Uterus (tissue), 4 donors: ENCODE data around the gene SLC6A9. TPM values are rescaled to one million over a fixed set of nuclear protein-coding genes. Genes with fewer than 3 reads are reported as not detected.

Experiments
- DNase-seq, 2 donors: peaks; one replicate each; pipeline ENCODE4 v3.0.0-alpha.2; 2019 to 2020
- H3K27ac ChIP-seq, 2 donors: fragments of 200-600 bp; sonication (generic); 1 replicate in 1 of 2; 2 replicates in 1 of 2; pipeline ENCODE4 v1.5.1; 2016 to 2018
- H3K27me3 ChIP-seq, 2 donors: fragments of 200-600 bp; sonication (generic); one replicate each; pipeline ENCODE4 v1.5.1; 2018 to 2019; ENCODE audit warnings: control low read depth in 1 of 2
- H3K36me3 ChIP-seq, 2 donors: fragments of 200-600 bp; sonication (generic); one replicate each; pipeline ENCODE4 v1.5.1; 2019; ENCODE audit warnings: control low read depth in 1 of 2
- H3K4me1 ChIP-seq, 2 donors: fragments of 200-600 bp; sonication (generic); one replicate each; pipeline ENCODE4 v1.5.1; 2018 to 2019; ENCODE audit warnings: control low read depth in 1 of 2
- H3K4me3 ChIP-seq, 2 donors: fragments of 200-600 bp; sonication (generic); 1 replicate in 1 of 2; 2 replicates in 1 of 2; pipeline ENCODE4 v1.5.1; 2018 to 2019; ENCODE audit warnings: mild to moderate bottlenecking in 1 of 2
- H3K9me3 ChIP-seq, 2 donors: fragments of 200-600 bp; sonication (generic); one replicate each; pipeline ENCODE4 v1.5.1; 2019; ENCODE audit warnings: control low read depth in 1 of 2
- POLR2A ChIP-seq, 2 donors: fragments of 450-650 bp; IDR thresholded peaks; one replicate each; pipeline ENCODE4 v1.6.1; 2016; ENCODE audit warnings: antibody characterized with exemption in 2 of 2, mild to moderate bottlenecking in 1 of 2, moderate library complexity in 1 of 2
- intact Hi-C: fragments of 100-400 bp; cut with DNase I; formaldehyde crosslinking; loops from one replicate; pipeline ENCODE4 v1.15.1; 2023; ENCODE audit warnings: low total_unique reads
- total RNA-seq, 4 donors: library from RNA; depleted of rRNA in 3 of 4; stranded (reverse); fragments of >200 nt in 3 of 4; gene quantifications; one replicate each; pipeline versions ENCODE4 v1.1.0 to v1.2.4, GENCODE V29; 2014 to 2023
- TF ChIP-seq, protein P1 (sequence below), 4 experiments: fragments of 200-600 bp in 2 of 4; fragments of 450-650 bp in 2 of 4; sonication (generic) in 2 of 4; IDR thresholded peaks; one replicate each; pipeline ENCODE4 v1.5.1; 2016 to 2019; ENCODE audit warnings: antibody characterized with exemption in 4 of 4, mild to moderate bottlenecking in 2 of 4, moderate library complexity in 1 of 4
- donor health status: DM: yes; HTN: yes; CAD: no.

The SLC6A9 gene
- total RNA-seq, 4 donors from 2014 or later, result 4.6 to 30.9 (median 17.4) TPM

DNA sequence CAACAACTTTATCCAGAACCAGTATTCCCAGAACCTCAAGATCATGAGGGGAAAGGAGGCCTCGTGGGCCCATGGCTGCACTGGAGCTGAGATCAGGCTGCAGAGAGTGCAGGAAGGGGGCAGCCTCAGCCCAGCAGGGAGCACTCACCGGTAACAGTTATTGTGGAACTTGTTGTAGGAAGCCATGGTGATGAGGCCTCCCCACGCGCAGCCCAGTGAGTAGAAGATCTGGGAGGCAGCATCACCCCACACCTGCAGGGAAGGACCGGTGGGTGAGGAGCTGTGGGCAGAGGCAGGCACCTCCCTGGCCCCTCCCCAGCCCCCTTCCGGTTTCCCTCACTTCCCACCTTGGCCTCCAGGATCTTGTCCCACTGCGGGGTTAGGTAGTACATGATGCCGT lies 29.1 kb downstream of the SLC6A9 start:
- no peak overlapping the region for H3K4me3 ChIP-seq
- TF ChIP-seq, protein P1, sequence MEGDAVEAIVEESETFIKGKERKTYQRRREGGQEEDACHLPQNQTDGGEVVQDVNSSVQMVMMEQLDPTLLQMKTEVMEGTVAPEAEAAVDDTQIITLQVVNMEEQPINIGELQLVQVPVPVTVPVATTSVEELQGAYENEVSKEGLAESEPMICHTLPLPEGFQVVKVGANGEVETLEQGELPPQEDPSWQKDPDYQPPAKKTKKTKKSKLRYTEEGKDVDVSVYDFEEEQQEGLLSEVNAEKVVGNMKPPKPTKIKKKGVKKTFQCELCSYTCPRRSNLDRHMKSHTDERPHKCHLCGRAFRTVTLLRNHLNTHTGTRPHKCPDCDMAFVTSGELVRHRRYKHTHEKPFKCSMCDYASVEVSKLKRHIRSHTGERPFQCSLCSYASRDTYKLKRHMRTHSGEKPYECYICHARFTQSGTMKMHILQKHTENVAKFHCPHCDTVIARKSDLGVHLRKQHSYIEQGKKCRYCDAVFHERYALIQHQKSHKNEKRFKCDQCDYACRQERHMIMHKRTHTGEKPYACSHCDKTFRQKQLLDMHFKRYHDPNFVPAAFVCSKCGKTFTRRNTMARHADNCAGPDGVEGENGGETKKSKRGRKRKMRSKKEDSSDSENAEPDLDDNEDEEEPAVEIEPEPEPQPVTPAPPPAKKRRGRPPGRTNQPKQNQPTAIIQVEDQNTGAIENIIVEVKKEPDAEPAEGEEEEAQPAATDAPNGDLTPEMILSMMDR (IDR thresholded peaks at IDR 0.05), result no peak
- no peak for TF ChIP-seq POLR2A (IDR thresholded peaks at IDR 0.05)
- no peaks in the 10 kb centered on the region for H3K9me3 ChIP-seq
- no peaks in the 10 kb centered on the region for H3K4me1 ChIP-seq
- no peaks in the 10 kb centered on the region for H3K36me3 ChIP-seq
- no peaks in the 10 kb centered on the region for H3K27me3 ChIP-seq
- intact Hi-C loops, result no loop called here
- no peak for DNase-seq
- no peak overlapping the region for H3K27ac ChIP-seq

- H3K36me3 ChIP-seq, result no peaks in the 10 kb centered on the region
Observed at GRCh38 chr1:44000122-44000665, 31.1 kb downstream of the SLC6A9 start.

DNA sequence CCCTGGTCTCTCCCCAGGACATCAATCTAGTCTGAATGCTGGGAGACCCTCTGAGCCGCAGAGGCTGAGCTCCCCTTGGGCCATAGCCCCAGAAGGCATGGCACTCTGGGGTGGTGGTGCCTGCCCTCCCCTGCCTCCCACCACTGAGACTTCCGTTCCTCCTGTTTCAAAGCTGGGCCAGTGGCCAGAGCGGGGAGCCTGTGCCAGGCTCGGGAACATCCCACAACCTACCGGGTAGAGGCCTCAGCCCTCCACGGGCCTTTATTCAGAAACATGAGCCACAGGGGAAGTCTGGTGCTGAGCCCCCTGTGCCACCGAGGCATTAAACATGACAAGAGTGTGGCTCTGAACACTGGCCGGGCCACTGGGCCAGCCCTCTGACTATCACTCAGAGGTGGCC lies 31.8 kb downstream of the SLC6A9 start:
- Histone ChIP-seq H3K36me3 (no peaks in the 10 kb centered on the region), H3K27ac (no peak overlapping the region), H3K9me3 (no peaks in the 10 kb centered on the region), H3K4me1 (no peaks in the 10 kb centered on the region), H3K4me3 (no peak overlapping the region), H3K27me3 (no peaks in the 10 kb centered on the region)
- no peak for DNase-seq
- intact Hi-C loops, result no loop called here
- TF ChIP-seq POLR2A (IDR thresholded peaks at IDR 0.05), result no peak

More at GRCh38 chr1:44000122-44000665, 31.1 kb downstream of the SLC6A9 start:
- TF ChIP-seq POLR2A (IDR thresholded peaks at IDR 0.05), result no peak
- TF ChIP-seq, protein P1 (IDR thresholded peaks at IDR 0.05), result no peak
- DNase-seq, result no peak
- intact Hi-C loops, result no loop called here
- H3K4me1 ChIP-seq, result no peaks in the 10 kb centered on the region
- no peak overlapping the region for H3K4me3 ChIP-seq
- no peaks in the 10 kb centered on the region for H3K27me3 ChIP-seq
- no peaks in the 10 kb centered on the region for H3K9me3 ChIP-seq
- no peak overlapping the region for H3K27ac ChIP-seq

DNA sequence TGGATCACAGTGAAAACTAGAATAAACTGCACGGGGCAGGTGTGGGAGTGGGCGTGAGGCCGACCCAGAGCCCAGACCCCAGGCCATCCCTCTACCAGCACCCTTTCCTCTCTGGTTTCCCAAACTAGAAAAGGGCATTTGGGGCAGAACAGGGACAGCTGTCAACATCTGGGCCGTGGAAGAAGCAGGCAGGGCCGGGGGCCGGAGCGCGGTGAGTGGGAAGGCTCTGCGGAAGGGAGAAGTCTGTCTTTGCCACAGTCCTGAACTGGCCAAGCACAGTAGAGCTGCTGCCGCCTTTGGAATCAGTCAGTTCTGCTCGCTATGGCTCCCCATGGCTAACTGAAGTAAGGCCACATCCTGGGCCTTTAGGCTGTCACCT lies 33.3 kb downstream of the SLC6A9 start:
- H3K4me1 ChIP-seq, result no peaks in the 10 kb centered on the region
- no peaks in the 10 kb centered on the region for H3K9me3 ChIP-seq
- H3K27me3 ChIP-seq, result no peaks in the 10 kb centered on the region
- H3K36me3 ChIP-seq, result no peaks in the 10 kb centered on the region
- TF ChIP-seq, protein P1 (IDR thresholded peaks at IDR 0.05), result no peak
- no peak overlapping the region for H3K27ac ChIP-seq
- no peak overlapping the region for H3K4me3 ChIP-seq
- intact Hi-C loops, result no loop called here
- no peak for DNase-seq

GRCh38 chr1:43997295-43997999 lies 33.8 kb downstream of the SLC6A9 start:
- Histone ChIP-seq H3K9me3 (no peaks in the 10 kb centered on the region), H3K27ac (peak overlapping the region in 1 of 2 donors; percentile 16), H3K27me3 (no peaks in the 10 kb centered on the region), H3K36me3 (no peaks in the 10 kb centered on the region), H3K4me1 (no peaks in the 10 kb centered on the region), H3K4me3 (no peak overlapping the region)
- TF ChIP-seq, protein P1 (IDR thresholded peaks at IDR 0.05), result no peak
- no peak for TF ChIP-seq POLR2A (IDR thresholded peaks at IDR 0.05)
- DNase-seq, result no peak
- intact Hi-C loops, result no loop called here
